HEK293T (cell line): Measurements from ENCODE around the gene SGSM2.

Experiments
- CTCF ChIA-PET: fragments of 350-600 bp; formaldehyde crosslinking; extraction: SDS; loops from one replicate; lab custom pipeline; 2021; ENCODE audit warnings: antibody characterized with exemption, inconsistent platforms; lab: Yijun Ruan, JAX
- POLR2A ChIA-PET: fragments of 350-600 bp; formaldehyde crosslinking; extraction: SDS; loops from one replicate; lab custom pipeline; 2020; ENCODE audit warnings: antibody characterized with exemption, inconsistent platforms; lab: Yijun Ruan, JAX
- DNase-seq: peaks from one replicate; pipeline ENCODE4 v3.0.0; 2012; ENCODE audit warnings: mixed read lengths; ENCODE audit errors: extremely low spot score
- ARNT ChIP-seq: fragments of 450-650 bp; IDR thresholded peaks from 2 replicates; pipeline ENCODE4 v1.6.1; 2017; ENCODE audit warnings: mild to moderate bottlenecking
- BHLHE40 ChIP-seq: fragments of 450-650 bp; IDR thresholded peaks from 2 replicates; pipeline ENCODE4 v1.6.1; 2016; ENCODE audit warnings: mild to moderate bottlenecking, moderate library complexity, borderline replicate concordance
- CTBP1 ChIP-seq: fragments of 450-650 bp; IDR thresholded peaks from 2 replicates; pipeline ENCODE4 v1.6.1; 2016; ENCODE audit warnings: borderline replicate concordance
- ELF4 ChIP-seq: fragments of 450-650 bp; IDR thresholded peaks from 2 replicates; pipeline ENCODE4 v1.6.1; 2017; ENCODE audit warnings: antibody characterized with exemption
- FOXA1 ChIP-seq: fragments of 450-650 bp; IDR thresholded peaks from 2 replicates; pipeline ENCODE4 v1.6.1; 2016; ENCODE audit warnings: mild to moderate bottlenecking
- FOXK2 ChIP-seq: fragments of 450-650 bp; IDR thresholded peaks from 2 replicates; pipeline ENCODE4 v1.6.1; 2016; ENCODE audit warnings: mild to moderate bottlenecking
- FOXM1 ChIP-seq: fragments of 450-650 bp; IDR thresholded peaks from 2 replicates; pipeline ENCODE4 v1.6.1; 2017; ENCODE audit warnings: mild to moderate bottlenecking, borderline replicate concordance
- HDGF ChIP-seq: fragments of 450-650 bp; IDR thresholded peaks from 2 replicates; pipeline ENCODE4 v1.6.1; 2017; ENCODE audit warnings: antibody characterized with exemption, borderline replicate concordance
- L3MBTL2 ChIP-seq: fragments of 450-650 bp; conservative IDR thresholded peaks from 2 replicates; pipeline ENCODE4 v1.6.1; 2016; ENCODE audit warnings: mild to moderate bottlenecking
- LEF1 ChIP-seq: fragments of 450-650 bp; IDR thresholded peaks from 2 replicates; pipeline ENCODE4 v1.6.1; 2017; ENCODE audit warnings: mild to moderate bottlenecking, borderline replicate concordance
- NFRKB ChIP-seq: fragments of 450-650 bp; IDR thresholded peaks from 2 replicates; pipeline ENCODE4 v1.6.1; 2016; ENCODE audit warnings: mild to moderate bottlenecking, moderate library complexity
- PKNOX1 ChIP-seq: fragments of 450-650 bp; IDR thresholded peaks from 2 replicates; pipeline ENCODE4 v1.6.1; 2016
- SP1 ChIP-seq: fragments of 450-650 bp; IDR thresholded peaks from 2 replicates; pipeline ENCODE4 v1.6.1; 2017
- SUZ12 ChIP-seq: fragments of 450-650 bp; IDR thresholded peaks from 2 replicates; pipeline ENCODE4 v1.6.1; 2016; ENCODE audit warnings: mild to moderate bottlenecking
- TARDBP ChIP-seq: fragments of 450-650 bp; IDR thresholded peaks from 2 replicates; pipeline ENCODE4 v1.6.1; 2016
- ZNF384 ChIP-seq: fragments of 450-650 bp; IDR thresholded peaks from 2 replicates; pipeline ENCODE4 v1.6.1; 2016

The SGSM2 gene

GRCh38 chr17:2393174-2393953 is 56.1 kb downstream of the SGSM2 start:
- CTCF ChIA-PET, result interaction anchor here (1.4 to 2.1 kb wide), 2 partner anchors 11 to 23 kb away, joined by 6 to 12 read pairs; no protein-coding TSS in a partner anchor
- DNase-seq, result peak; percentile 88
- TF ChIP-seq PKNOX1 (peak; percentile 8; the same call in 1 of the 2 replicates), L3MBTL2 (peak; percentile 52), ARNT (no peak), TARDBP (peak; percentile 84)
- POLR2A ChIA-PET, result interaction anchor here (0.7 to 2.8 kb wide), 5 partner anchors 8 to 23 kb away, joined by 3 to 16 read pairs (median 10); no protein-coding TSS in a partner anchor

GRCh38 chr17:2393954-2394749 is 56.9 kb downstream of the SGSM2 start:
- DNase-seq, result no peak
- POLR2A ChIA-PET, result interaction anchor here (2.1 to 2.8 kb wide), 3 partner anchors 8 to 22 kb away, joined by 10 to 16 read pairs (median 11); no protein-coding TSS in a partner anchor
- TF ChIP-seq FOXA1, result no peak
- no peak for TF ChIP-seq SUZ12
- TF ChIP-seq ARNT, result no peak
- TF ChIP-seq BHLHE40, result no peak
- TF ChIP-seq ELF4, result no peak
- TF ChIP-seq L3MBTL2, result no peak
- TF ChIP-seq NFRKB, result no peak
- no peak for TF ChIP-seq ZNF384
- no peak for TF ChIP-seq TARDBP
- TF ChIP-seq PKNOX1, result no peak
- TF ChIP-seq HDGF, result no peak
- no peak for TF ChIP-seq CTBP1
- TF ChIP-seq SP1, result no peak
- TF ChIP-seq LEF1, result no peak
- no peak for TF ChIP-seq FOXM1
- TF ChIP-seq FOXK2, result no peak
- CTCF ChIA-PET, result interaction anchor here (1.4 kb wide), 1 partner anchor 12 kb away, joined by 6 read pairs; no protein-coding TSS in a partner anchor

GRCh38 chr17:2394775-2395201 is 57.5 kb downstream of the SGSM2 start:
- DNase-seq, result no peak
- ChIA-PET POLR2A (no interaction called here), CTCF (no interaction called here)
- TF ChIP-seq LEF1 (no peak), ARNT (no peak), L3MBTL2 (no peak), BHLHE40 (no peak), SP1 (no peak), TARDBP (no peak), FOXA1 (no peak), ZNF384 (no peak)

- POLR2A ChIA-PET, result no interaction called here
Observed at GRCh38 chr17:2395258-2396181, 58.2 kb downstream of the SGSM2 start.

GRCh38 chr17:2396192-2396567 is 58.9 kb downstream of the SGSM2 start:
- POLR2A ChIA-PET, result no interaction called here
- CTCF ChIA-PET, result no interaction called here
- TF ChIP-seq ZNF384 (no peak), ARNT (no peak), BHLHE40 (no peak), NFRKB (no peak), SUZ12 (no peak), ELF4 (no peak), LEF1 (no peak), TARDBP (no peak), L3MBTL2 (no peak), FOXM1 (no peak), HDGF (no peak)
- DNase-seq, result no peak

More at GRCh38 chr17:2395258-2396181, 58.2 kb downstream of the SGSM2 start:
- CTCF ChIA-PET, result no interaction called here
- no peak for DNase-seq
- TF ChIP-seq ARNT, result no peak
- no peak for TF ChIP-seq TARDBP

GRCh38 chr17:2396568-2397246 is 59.4 kb downstream of the SGSM2 start:
- CTCF ChIA-PET, result interaction anchor here (1.0 kb wide), 1 partner anchor 14 kb away, joined by 3 read pairs; no protein-coding TSS in a partner anchor
- DNase-seq, result no peak
- POLR2A ChIA-PET, result no interaction called here
- TF ChIP-seq SUZ12 (no peak), ELF4 (no peak), ARNT (no peak), PKNOX1 (no peak), TARDBP (no peak), FOXA1 (no peak), ZNF384 (no peak), CTBP1 (no peak), FOXM1 (no peak), BHLHE40 (no peak), L3MBTL2 (no peak)
